HG02973 (cell line): ENCODE data around the gene SLCO2A1.

ENCODE experiments used
- ATAC-seq: cut with Tn5 transposase; IDR thresholded peaks from one replicate; pipeline ENCODE4 v1.9.1; 2021; ENCODE audit warnings: moderate library complexity; ENCODE audit not compliant: unreplicated experiment

Gene SLCO2A1

DNA sequence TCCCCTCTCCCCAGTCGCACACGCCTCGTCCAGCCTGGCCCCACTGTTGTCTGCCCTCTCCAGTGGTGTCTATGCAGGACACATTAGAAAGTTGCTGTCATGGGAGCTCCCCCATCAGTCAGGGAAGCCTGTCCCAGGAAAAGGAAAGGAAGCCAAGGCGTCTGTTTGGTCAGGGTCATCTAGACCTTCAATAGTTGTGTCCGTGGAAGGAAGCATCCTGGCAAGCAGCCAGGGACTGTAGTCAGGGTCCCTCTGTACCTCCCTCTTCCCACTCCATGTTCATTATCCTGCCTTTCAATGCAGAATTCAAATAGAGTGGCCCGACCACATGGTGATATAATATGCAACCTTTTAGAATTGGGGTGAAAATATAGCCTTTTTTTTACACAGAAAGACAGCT is 73.4 kb downstream of the SLCO2A1 start:
- no peak for ATAC-seq

GRCh38 chr3:133955892-133956291 is 73.8 kb downstream of the SLCO2A1 start:
- ATAC-seq = no peak

- ATAC-seq = no peak
These were observed 74.9 kb downstream of the SLCO2A1 start for GRCh38 chr3:133954717-133955360.

DNA sequence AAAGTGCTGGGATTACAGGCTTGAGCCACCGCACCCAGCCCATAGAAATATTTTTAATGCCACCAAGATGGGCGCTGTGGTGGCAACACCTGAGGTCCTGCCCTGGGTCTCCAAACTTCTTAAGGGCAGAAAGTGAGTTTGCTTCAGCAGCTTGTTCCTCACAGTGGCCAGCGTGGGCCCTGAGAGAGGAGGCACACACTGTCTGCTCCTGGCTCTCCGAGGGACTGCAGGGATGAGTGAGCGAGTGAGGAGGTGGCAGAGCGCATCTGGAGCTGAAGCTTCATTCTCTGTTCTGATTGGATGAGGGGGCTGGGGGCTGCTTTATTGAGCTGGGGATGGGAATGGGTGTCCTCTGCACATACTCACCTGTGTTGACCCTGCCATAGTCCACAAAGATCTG is 76.4 kb downstream of the SLCO2A1 start:
- ATAC-seq = no peak

DNA sequence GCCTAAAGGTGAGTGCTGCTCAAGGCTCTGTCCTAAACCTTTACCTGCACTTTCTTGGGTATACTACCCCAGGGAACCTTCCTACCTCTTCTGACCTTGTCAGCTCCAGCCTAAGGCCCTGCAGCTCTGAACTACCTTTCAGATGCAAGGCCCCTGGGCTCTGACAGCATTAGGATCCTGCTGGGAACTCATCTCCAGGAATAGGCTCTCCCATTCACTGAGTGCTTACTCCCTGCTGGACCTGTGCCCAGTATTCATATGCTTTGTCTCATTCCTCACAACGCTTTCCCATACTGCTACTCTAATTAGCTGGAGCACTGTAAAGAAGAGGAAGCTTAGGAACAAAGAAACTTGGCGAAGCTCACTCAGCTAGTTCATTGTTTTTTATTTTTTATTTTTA is 80.3 kb downstream of the SLCO2A1 start:
- ATAC-seq = no peak

GRCh38 chr3:133948996-133949395 is 80.7 kb downstream of the SLCO2A1 start:
- ATAC-seq = no peak

- ATAC-seq = no peak
These were observed 81.5 kb downstream of the SLCO2A1 start for GRCh38 chr3:133948131-133948810.

- ATAC-seq = no peak
These were observed 84.2 kb downstream of the SLCO2A1 start for GRCh38 chr3:133945381-133946095.

- no peak for ATAC-seq
These were observed 84.9 kb downstream of the SLCO2A1 start for GRCh38 chr3:133944641-133945380.

- ATAC-seq = no peak
These were observed 85.5 kb downstream of the SLCO2A1 start for GRCh38 chr3:133944181-133944580.

- no peak for ATAC-seq
These were observed 86.0 kb downstream of the SLCO2A1 start for GRCh38 chr3:133943639-133944141.

GRCh38 chr3:133943031-133943535 is 86.6 kb downstream of the SLCO2A1 start:
- no peak for ATAC-seq

- ATAC-seq = no peak
These were observed 88.3 kb downstream of the SLCO2A1 start for GRCh38 chr3:133941415-133941821.

GRCh38 chr3:133940536-133940935 is 89.2 kb downstream of the SLCO2A1 start:
- ATAC-seq = no peak

DNA sequence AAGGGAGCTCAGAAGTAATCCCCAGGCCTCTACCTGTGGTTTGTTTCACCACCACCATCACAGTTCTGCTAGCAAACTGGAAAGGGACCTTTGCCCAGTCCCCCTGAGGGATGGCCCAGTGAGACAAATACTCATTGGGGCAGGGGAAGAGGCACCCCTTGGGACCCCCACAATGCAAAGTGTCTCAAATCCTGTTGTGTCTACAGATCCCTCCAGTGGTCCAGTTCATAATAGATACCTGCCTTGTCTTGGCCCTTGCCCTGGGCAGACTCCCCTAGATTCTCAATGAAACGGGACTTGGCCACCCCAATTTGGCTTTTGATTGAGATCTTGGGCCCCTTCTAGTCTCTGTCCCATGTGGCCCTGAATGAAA is 90.3 kb downstream of the SLCO2A1 start:
- no peak for ATAC-seq

DNA sequence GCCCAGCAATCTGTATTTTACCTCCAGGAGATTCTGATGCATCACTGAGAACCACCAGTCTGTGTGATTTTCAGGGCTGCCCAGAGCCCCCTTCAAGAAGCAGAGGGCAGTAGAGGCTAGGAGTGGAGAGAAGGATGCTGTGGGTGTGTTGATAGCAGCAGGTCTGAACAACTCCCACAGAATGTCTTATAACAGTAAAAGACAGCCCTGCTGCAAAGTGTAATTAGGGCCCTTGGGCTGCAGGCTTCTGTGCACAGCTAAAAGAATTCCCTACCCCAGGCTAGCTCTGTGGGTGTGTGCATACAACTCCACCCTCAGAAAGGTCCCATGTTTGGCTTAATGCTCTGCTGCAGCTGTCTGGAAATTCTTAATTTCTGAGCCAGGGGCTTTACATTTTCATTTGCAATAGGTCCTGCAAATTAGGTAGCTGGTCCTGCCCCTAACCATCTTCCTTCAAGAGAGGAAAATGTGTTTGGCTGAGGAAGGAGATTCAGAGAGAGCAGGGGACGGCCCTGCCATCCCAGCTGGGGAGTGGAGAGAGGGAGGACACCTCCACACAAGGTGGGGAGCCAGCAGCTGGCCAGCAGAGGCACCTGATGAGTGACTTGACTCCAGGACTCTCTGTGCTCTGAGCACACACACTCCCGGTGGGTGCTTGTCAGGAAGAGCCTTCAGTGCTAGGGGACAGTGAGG is 90.8 kb downstream of the SLCO2A1 start:
- ATAC-seq = no peak

- ATAC-seq = no peak
These were observed 91.7 kb downstream of the SLCO2A1 start for GRCh38 chr3:133937756-133938601.

DNA sequence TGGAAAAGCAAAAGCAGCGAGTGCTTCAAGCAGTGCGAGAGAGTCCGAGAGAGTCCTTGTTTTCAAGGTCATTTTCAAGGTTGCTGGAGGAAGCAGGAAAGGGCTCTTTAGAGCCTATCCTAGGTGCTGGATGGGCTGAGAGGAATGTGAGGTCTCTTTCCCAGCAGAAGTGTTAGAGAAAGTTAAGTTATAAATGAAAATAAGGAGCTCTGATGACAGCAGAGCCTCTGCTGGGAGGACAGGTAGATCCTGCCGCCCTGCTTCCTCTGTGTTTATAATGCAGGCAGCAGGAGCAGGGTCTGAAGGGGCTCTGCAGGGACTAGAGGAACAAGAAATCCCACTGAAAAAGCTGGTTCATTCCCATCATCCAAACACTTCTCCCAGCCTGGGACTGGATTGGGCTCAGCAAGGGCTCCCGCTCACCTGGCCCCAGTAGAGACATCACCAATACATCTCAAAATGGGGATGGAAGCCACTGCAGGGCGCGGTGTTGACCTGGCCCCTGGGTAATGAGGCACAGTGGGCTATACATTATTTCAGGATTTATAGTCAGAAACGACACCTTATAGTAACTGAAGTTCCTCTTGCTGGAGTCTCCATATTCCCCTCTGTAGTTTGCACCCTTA is 92.6 kb downstream of the SLCO2A1 start:
- ATAC-seq = no peak
